NB4 (cell line): Measurements from ENCODE around the gene SNAP25.

Experiments used
- CTCF ChIP-seq: IDR thresholded peaks from one replicate; pipeline ENCODE4 v1.5.1; 2012; ENCODE audit warnings: low read depth, low read length
- POLR2A ChIP-seq: IDR thresholded peaks from 2 replicates; pipeline ENCODE4 v1.6.1; 2011; ENCODE audit warnings: mild to moderate bottlenecking; ENCODE audit not compliant: insufficient read length; ENCODE audit errors: extremely low read depth

GRCh38 chr20:10240655-10241054 lies 22.0 kb downstream of the SNAP25 start:
- TF ChIP-seq CTCF = no peak
- no peak for TF ChIP-seq POLR2A
